Measurements from ENCODE around the gene EPHB1. TPM values are rescaled to one million over a fixed set of nuclear protein-coding genes. Genes with fewer than 3 reads are reported as not detected.

EPHB1 gene
- total RNA-seq, 1 donor: 0.36 TPM

- Histone ChIP-seq H4K20me1 (ENCODE audit: insufficient read depth, low read length) (no peaks in the 10 kb centered on the region), H3K4me1 (ENCODE audit: insufficient read depth, low read length) (no peaks in the 10 kb centered on the region), H3K4me3 (ENCODE audit: insufficient read depth, low read length) (no peak overlapping the region), H3K27me3 (ENCODE audit: insufficient read depth, low read length) (no peaks in the 10 kb centered on the region), H3K27ac (ENCODE audit: low read depth, low read length) (no peak overlapping the region), H3K36me3 (ENCODE audit: insufficient read depth, low read length) (no peaks in the 10 kb centered on the region), H3K9me3 (ENCODE audit: low read depth, low read length) (no peaks in the 10 kb centered on the region), H3K4me2 (ENCODE audit: insufficient read depth, low read length) (no peak overlapping the region), H2AFZ (ENCODE audit: low read length) (no peak overlapping the region), H3K79me2 (ENCODE audit: insufficient read depth, low read length) (no peaks in the 10 kb centered on the region)
- DNase-seq (ENCODE audit: insufficient read length, low spot score, missing footprints): no peak
- TF ChIP-seq, protein P1, sequence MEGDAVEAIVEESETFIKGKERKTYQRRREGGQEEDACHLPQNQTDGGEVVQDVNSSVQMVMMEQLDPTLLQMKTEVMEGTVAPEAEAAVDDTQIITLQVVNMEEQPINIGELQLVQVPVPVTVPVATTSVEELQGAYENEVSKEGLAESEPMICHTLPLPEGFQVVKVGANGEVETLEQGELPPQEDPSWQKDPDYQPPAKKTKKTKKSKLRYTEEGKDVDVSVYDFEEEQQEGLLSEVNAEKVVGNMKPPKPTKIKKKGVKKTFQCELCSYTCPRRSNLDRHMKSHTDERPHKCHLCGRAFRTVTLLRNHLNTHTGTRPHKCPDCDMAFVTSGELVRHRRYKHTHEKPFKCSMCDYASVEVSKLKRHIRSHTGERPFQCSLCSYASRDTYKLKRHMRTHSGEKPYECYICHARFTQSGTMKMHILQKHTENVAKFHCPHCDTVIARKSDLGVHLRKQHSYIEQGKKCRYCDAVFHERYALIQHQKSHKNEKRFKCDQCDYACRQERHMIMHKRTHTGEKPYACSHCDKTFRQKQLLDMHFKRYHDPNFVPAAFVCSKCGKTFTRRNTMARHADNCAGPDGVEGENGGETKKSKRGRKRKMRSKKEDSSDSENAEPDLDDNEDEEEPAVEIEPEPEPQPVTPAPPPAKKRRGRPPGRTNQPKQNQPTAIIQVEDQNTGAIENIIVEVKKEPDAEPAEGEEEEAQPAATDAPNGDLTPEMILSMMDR (IDR thresholded peaks at IDR 0.05; ENCODE audit: extremely low read depth, low read depth, low read length): no peak
Observed at GRCh38 chr3:135084405-135084804, 289.3 kb downstream of the EPHB1 start.

GRCh38 chr3:135084976-135085375, 289.9 kb downstream of the EPHB1 start:
- Histone ChIP-seq H3K27me3 (ENCODE audit: insufficient read depth, low read length) (no peaks in the 10 kb centered on the region), H3K79me2 (ENCODE audit: insufficient read depth, low read length) (no peaks in the 10 kb centered on the region), H3K9me3 (ENCODE audit: low read depth, low read length) (no peaks in the 10 kb centered on the region), H3K4me1 (ENCODE audit: insufficient read depth, low read length) (no peaks in the 10 kb centered on the region), H4K20me1 (ENCODE audit: insufficient read depth, low read length) (no peaks in the 10 kb centered on the region), H3K4me2 (ENCODE audit: insufficient read depth, low read length) (no peak overlapping the region), H3K27ac (ENCODE audit: low read depth, low read length) (no peak overlapping the region), H3K36me3 (ENCODE audit: insufficient read depth, low read length) (no peaks in the 10 kb centered on the region), H2AFZ (ENCODE audit: low read length) (no peak overlapping the region), H3K4me3 (ENCODE audit: insufficient read depth, low read length) (no peak overlapping the region)
- TF ChIP-seq, protein P1 (IDR thresholded peaks at IDR 0.05; ENCODE audit: extremely low read depth, low read depth, low read length): no peak
- DNase-seq (ENCODE audit: insufficient read length, low spot score, missing footprints): no peak

DNA sequence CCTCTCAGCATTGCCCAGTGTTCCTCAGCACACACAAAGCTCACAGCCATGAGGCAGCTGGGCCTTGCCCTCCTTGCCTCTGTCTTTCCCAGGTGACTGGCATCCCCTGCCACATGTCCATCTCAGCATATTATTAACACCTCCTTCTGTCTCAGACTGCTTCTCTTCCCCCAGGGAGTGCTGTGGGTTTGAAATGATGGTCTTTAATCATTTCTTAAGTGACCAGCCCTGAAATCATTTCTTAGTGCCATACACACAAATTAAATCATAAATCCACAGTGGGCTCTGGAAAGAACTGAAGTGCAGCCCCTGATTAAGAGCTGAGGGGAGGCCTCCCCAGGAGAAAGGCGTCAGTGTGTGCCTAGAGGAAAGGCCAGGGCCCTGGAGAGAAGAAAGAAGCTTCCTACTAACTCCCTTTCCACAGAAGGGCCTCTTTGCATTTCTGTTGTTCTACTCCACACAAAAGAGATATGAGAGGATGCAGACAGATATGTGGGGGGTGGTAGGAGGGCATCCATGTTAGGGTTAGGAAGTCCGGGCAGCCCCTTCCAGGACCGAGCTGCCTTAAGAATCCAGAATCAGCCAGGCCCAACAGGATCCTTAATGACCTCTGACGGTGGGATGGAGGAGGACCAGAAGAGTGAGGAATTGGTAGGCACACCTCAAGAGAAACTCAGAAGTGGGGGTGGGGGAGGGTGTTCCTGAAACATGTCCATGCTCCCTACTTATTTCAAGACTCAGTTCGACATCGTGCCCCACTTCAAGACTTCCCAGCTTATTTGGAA, 290.8 kb downstream of the EPHB1 start:
- Histone ChIP-seq H2AFZ (ENCODE audit: low read length) (no peak overlapping the region), H3K4me3 (ENCODE audit: insufficient read depth, low read length) (no peak overlapping the region), H3K4me1 (ENCODE audit: insufficient read depth, low read length) (no peaks in the 10 kb centered on the region), H4K20me1 (ENCODE audit: insufficient read depth, low read length) (no peaks in the 10 kb centered on the region), H3K27me3 (ENCODE audit: insufficient read depth, low read length) (no peaks in the 10 kb centered on the region), H3K4me2 (ENCODE audit: insufficient read depth, low read length) (no peak overlapping the region), H3K27ac (ENCODE audit: low read depth, low read length) (no peak overlapping the region), H3K9me3 (ENCODE audit: low read depth, low read length) (no peaks in the 10 kb centered on the region), H3K36me3 (ENCODE audit: insufficient read depth, low read length) (no peaks in the 10 kb centered on the region), H3K79me2 (ENCODE audit: insufficient read depth, low read length) (no peaks in the 10 kb centered on the region)
- DNase-seq (ENCODE audit: insufficient read length, low spot score, missing footprints): no peak
- TF ChIP-seq, protein P1 (IDR thresholded peaks at IDR 0.05; ENCODE audit: extremely low read depth, low read depth, low read length): no peak

DNA sequence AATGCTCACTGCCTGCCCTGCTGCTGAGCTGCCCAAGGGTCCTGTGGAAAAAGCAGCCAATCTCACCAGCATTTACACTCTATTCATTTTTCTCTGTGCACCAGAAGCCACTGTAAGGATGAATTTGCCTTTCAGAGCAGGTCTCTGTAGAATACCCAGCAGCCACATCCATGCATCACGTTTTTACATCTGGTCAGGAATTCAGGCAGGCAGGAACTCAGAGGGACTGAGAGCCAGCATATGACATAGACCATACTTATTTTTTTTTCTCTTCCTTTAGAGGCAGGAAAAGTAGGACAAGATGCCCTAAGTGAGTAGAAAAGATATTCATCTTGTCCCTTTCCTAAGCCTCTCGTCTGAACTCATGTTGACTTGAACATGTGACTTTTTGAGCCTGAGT, 292.7 kb downstream of the EPHB1 start:
- Histone ChIP-seq H3K4me3 (ENCODE audit: insufficient read depth, low read length) (no peak overlapping the region), H3K9me3 (ENCODE audit: low read depth, low read length) (no peaks in the 10 kb centered on the region), H2AFZ (ENCODE audit: low read length) (no peak overlapping the region), H4K20me1 (ENCODE audit: insufficient read depth, low read length) (no peaks in the 10 kb centered on the region), H3K79me2 (ENCODE audit: insufficient read depth, low read length) (no peaks in the 10 kb centered on the region), H3K4me1 (ENCODE audit: insufficient read depth, low read length) (no peaks in the 10 kb centered on the region), H3K27me3 (ENCODE audit: insufficient read depth, low read length) (no peaks in the 10 kb centered on the region), H3K4me2 (ENCODE audit: insufficient read depth, low read length) (no peak overlapping the region), H3K36me3 (ENCODE audit: insufficient read depth, low read length) (no peaks in the 10 kb centered on the region), H3K27ac (ENCODE audit: low read depth, low read length) (no peak overlapping the region)
- DNase-seq (ENCODE audit: insufficient read length, low spot score, missing footprints): no peak
- TF ChIP-seq, protein P1 (IDR thresholded peaks at IDR 0.05; ENCODE audit: extremely low read depth, low read depth, low read length): no peak

All from osteoblast (primary cell).